HG03432 (cell line): Measurements from ENCODE around the gene CACUL1.
A peak's percentile ranks its signal among the peaks of the same experiment; 100 is the strongest.

Source experiments
- ATAC-seq: cut with Tn5 transposase; IDR thresholded peaks from one replicate; pipeline ENCODE4 v1.9.1; 2021; ENCODE audit warnings: mild to moderate bottlenecking, moderate library complexity; ENCODE audit not compliant: unreplicated experiment

The CACUL1 gene

DNA sequence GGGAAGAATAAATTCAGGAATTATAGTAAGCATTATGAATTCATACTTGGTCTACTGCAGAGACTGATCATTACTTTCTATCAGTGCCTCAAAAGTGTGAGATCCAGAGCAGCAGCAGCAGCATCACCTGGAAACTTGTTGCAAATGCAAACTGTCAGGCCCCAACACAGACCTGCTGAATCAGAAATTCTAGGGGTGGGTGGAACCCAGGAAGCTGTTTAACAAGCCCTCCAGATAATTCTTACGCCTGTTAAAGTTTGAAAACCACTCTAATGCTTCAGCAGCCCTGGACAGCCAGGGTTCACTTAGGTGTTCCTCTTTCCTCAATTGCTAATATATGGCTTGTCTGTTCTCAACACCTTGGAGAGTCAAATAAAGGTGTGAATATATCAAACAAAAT is 19.5 kb downstream of the CACUL1 start:
- no peak for ATAC-seq

DNA sequence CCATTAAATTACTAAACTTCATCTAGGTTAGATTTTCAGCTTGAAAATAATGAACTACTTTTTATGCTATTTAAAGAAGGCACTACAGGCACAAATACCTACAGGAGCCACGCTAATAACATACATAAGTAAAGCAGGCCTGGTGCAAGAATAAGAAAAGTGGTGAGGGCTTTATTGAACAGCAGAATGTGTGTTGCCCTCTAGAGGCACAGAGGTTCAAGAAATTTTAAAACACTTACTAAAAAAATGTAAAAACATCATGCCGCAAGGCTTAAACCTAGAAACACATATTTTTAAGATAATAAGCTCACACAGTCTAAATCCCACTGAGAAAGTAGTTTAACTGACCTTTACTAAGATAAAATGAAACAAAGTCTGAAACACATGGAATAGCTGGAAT is 20.3 kb downstream of the CACUL1 start:
- ATAC-seq, result no peak

DNA sequence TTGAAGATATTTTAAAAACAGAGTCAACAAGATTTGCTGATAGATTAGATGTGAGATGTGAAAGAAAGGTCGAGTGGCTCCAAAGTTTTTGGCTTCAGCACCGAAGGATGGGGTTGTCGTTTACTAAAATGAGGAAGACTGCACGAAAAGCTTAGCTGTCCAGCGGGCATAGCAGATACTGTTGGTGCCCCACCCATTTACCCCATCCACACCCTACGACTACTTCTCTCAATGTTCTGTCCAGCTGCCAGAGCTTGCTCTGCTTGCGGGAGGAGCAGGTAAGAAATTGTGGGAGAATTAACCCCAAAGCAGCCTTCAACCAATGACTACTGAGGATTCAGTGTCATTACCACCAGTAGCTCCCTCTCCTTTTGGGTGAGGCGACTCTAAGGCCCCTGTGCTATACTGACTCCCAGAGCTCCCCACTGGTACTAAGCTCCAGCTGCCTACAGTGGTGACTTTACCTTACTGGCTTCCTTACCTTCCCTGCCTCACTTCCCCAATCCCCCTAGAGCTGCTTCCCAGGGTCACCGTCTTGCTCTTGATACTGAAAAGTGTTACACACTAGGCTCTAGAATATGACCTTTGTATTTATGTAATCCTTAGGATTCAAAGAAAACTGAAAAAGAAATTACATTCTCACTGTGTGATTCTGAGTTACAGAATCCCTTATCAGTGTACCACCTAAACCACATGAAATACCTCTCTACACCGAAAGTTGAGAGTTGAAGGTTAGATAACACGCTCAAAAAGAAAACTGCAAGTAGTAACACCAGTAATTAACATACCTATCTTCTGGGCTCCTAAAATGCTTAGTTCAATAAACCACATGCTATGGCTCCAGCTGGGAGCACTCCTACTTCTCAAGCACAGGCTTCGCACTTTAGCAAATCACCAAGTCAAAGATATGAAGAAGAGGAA is 22.3 kb downstream of the CACUL1 start:
- ATAC-seq, result peak; percentile 70

DNA sequence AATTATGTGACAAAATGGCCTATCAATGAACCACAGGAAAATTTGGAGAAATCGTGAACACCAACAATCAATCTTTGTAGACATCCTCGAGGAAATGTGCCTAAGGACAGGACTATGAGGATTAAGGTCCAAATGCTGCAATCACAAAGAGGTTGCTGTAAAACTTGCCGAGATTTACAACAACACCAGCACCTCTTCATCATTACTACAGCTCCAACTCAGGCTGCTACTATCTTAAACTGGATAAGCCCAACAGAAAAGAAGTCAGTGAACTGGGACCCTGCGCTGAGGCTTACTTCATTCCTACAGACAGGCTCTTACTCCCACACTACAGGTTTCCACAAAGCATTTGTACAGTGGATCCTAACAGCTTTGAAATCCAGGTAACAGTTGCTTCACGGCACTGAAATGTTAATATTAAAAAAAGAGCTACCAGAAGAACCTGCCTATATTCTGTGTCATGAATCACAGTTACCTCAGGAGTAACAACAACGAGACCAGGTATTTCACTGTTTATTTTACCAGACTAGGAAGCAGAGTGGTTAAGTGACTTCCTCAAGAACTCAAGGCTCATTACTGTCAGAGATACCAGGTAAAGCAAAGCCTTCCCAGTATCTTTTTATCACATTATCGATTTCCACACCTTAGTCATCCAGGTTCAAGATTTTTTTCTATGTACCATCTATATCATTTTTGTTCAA is 23.9 kb downstream of the CACUL1 start:
- no peak for ATAC-seq

DNA sequence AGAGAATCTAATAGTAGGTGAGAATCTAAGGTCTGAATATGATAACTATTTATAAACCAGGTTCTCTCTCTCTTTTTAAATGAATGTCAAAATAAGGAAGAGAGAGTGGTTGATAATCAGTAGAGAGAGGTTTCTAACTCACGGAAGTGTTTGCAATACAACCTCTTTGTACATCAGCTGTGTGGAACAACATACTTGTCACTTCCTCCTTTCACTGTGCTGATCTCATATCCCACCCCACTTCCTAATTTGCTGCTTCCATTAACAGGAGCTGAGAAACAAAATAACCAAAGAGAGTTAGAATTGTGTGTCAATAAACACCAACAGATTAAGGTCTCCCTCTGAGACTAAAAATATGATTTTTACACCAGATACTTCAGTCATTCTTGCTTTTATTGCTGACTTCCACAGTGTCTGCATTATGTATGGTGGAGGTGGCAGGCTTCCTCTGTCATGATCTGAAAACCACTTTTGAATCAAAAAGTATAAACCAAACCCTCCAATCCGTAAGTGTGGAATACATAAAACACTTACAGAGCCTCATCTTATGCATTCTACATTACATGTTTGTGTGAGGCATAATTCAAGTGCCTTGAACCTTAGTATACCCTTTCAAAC is 25.0 kb downstream of the CACUL1 start:
- ATAC-seq, result peak; percentile 82

DNA sequence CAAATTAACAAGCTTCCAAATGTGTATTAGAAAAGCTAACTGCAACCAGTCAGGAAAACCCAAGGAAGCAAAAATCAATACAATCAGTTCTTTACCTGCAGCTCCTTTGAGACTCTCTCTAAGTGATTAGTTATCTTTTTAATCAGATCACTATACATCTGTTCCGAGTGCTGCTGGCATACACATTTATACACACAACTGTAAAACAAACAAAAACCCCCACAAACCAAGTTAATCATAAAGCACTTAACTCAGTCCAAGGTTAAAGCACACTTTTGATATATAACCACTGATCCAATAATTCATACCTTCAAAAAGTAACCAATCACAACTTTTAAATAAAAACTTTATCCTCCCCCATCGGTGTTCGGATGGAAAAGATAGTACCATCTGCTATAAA is 25.6 kb downstream of the CACUL1 start:
- ATAC-seq, result no peak

DNA sequence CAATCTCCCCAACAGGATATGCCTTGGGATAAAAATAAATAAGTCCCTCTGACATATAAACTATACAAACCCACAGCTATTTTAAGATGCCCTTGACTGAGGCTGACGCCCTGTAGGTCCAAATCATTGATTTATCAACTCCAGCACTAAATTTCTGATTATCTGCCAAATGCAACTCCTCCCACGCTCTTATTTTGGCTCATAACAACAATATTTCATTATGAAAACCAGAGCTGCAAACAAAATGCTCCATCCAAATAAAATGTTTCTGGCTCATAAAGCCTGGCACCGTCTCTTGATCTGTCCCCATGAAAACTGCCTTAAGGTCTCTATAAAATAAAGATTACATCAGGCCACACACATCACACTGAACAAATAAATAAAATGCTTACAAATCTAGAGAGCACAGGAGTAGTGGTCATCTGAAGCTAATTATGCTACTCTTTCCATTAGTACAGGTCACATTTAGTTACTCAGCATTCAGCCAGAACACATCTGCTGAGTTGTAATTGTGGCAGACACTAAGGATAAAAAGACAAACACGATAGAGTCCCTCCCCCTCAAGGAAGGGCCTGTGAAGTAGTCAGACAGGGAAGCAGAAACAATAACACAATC is 28.8 kb downstream of the CACUL1 start:
- no peak for ATAC-seq

DNA sequence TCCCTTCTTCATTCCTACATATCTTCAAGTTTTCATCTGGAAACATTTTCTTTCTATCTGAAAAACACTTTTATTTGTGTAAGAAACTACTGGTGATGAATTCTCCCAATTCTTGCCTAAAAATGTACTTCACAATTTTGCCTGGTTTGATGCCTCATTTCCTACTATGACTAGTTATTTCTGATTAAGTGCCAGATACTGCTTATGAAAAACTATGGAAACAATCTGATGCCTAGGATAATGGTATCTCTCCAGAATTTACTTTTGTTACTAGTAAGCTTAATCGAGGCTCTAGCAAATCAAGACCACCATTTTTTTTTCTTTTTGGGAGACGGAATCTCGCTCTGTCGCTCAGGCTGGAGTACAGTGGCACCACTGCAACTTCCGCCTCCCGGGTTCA is 31.3 kb downstream of the CACUL1 start:
- ATAC-seq, result no peak

DNA sequence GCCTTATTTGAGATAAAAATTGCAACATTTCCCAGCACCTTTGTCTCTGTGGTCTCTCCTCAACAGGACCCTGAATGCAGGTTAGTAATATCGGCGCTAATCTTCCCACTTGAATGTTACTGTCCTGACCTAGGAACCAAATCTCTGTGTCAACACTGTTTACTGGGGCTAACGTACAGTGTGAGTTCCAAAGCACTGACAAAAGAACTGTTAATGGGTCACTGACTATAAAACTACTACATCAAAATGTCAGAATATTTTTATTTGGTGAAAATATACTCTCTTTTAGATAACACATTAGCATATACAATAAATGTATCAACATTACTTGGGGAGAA is 33.3 kb downstream of the CACUL1 start:
- no peak for ATAC-seq

DNA sequence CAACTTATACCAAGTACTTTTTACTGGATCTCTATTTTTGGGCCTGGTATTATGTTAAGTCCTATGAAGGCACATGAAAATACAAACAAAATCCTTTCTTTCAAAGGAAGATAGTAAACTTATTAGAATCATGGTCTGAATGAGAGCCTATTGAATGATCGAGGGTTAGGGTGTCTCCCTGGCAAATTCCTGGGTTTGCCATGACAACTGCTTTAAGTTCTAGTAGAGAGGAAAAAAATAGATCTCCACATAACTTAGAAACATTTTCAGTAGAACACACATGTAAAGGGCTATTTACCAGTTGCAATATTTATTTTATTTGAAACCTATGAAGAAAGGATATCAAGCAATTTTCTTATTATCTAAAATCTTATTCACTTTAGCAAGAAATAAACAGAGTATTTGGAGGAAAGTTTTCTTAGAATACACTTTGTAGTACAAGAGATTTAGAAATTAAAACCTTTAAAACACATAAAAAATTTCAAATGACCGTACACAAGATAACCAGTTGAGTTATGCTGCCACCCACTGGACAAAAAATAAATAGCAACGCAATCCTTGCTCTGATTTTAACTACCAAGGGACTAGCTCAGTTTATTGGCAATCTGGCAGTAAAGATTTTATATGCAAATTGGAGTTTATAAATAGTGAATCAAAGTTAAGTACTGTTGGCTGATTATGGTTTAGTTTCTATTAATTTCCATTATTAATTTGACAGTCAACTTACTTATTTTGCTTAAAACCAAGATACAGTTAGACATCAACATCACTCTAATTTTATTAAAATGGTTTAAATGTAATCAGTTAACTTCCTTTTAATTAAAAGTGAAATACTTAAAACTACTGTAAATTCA is 33.9 kb downstream of the CACUL1 start:
- ATAC-seq, result peak; percentile 55

DNA sequence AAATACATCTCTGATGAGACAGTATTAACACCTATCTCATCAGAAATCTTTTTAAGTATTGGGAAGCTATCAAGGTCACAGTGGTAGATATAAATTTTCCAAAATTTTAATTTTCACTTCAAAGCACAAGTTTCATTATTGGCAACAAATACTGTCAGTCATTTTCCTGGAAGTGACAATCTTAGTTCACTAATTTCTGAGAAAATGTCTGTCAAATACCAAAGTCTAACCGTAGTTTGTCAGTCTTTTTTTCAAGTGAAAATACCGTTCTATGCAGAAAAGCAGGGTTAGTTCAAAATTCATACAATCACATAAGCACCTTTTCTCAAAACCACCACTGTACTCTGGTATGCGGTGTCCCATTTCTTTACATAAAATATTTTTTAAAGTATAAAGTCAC is 40.4 kb downstream of the CACUL1 start:
- no peak for ATAC-seq

DNA sequence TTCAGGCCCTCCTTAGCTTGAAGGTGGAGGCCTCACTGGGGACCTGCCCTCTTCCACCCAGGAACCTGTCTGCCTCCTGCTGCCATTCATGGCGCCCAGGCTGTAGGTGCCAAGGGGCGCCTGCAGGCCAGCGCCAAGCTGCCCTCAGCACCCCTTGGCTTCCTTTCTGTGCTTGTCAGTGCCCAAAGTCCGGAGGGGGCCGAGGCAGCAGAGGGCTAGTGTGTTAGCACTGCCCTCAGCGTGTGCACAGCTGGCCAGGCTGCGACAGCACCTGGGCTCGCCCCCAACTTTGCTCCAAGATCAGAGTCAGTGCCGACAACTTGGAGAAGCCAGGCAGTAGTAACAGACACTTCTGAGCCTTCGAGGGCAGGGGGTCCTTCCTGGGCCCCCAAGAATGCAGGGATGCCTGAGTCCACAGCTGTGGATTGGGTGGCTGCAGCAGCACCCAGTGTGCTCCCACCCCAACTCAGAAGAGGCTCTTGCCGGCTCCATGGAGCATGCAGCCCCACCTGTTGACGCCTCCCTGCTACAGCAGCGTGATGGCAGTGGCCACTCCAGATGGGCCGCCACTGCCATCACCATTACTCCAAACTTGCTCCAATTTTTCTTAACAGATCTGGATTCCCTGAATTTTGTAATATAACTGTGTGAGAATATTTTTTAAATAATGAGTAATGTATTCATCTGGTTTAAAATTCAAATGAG is 41.7 kb downstream of the CACUL1 start:
- ATAC-seq, result no peak

DNA sequence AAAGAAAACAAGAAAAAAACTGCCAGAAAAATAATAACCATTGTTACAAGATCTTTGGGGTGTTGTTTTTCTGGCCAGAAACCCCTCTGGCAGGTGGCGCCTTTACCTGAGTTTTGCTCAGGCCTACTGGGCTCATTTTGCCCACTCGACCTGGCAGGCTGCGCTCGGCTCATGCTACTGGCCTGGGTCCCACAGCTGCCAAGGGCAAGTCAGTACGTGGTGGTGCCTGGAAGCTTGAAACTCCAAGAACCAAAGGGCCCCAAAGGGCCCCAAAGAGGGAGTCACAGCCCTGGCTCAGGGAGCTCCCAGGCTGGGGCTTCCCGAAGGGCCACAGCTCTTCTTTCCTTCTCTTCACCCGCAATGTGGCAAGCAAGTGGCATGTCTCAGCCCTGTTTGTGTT is 42.7 kb downstream of the CACUL1 start:
- no peak for ATAC-seq

DNA sequence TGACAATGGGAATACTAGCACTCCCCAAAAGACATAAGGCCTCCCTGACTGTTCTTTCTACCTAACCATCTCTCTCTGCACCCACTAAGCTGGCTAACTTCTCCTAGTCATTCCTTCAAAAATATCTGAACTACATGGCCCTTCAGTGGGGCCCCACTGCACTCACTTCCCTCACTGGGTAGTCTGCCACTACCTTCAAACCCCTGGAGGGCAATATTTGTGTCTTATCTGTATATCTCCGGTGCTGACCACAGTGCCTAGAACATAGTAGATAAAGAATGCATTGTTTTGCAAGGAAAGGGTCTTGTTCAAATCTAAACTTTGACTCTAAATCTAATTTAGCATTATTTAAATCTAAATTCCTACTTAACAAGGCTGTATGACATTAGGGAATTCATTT is 44.3 kb downstream of the CACUL1 start:
- ATAC-seq, result no peak

DNA sequence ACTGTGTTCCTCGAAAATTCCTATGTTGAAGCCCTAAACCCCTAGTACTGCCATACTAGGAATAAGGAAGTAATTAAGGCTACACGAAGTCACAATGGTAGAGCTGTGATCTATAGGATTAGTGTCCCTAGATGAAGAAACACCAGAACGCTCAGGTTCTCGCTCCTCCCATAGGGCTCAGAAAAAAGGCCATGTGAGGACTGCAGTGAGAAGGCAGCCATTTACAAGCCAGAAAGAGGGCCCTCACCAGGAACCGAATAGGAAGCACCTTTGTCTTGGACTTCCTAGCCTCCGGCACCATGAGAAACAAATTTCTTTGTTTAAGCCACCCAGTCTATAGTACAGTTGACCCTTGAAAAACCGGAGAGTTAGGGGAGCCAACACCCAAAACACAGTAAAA is 46.2 kb downstream of the CACUL1 start:
- no peak for ATAC-seq

DNA sequence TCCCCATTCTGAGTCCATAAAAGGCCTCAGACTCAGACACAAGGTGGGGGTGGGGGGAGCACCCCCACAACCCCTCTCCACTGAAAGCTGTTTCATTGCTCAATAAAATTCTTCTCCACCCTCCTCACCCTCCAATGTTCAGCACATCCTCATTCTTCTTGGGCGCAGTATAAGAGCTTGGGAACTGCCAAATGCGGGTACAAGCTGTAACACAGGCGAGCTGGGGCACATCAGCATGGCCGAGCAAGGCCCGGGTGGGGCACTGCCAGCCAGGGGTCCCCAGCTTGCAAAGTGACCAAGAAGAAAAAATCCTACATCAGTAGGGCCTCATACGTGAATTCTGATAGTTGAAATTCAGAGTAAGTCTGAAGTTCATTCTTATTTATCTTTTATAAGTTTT is 50.1 kb downstream of the CACUL1 start:
- ATAC-seq, result no peak

DNA sequence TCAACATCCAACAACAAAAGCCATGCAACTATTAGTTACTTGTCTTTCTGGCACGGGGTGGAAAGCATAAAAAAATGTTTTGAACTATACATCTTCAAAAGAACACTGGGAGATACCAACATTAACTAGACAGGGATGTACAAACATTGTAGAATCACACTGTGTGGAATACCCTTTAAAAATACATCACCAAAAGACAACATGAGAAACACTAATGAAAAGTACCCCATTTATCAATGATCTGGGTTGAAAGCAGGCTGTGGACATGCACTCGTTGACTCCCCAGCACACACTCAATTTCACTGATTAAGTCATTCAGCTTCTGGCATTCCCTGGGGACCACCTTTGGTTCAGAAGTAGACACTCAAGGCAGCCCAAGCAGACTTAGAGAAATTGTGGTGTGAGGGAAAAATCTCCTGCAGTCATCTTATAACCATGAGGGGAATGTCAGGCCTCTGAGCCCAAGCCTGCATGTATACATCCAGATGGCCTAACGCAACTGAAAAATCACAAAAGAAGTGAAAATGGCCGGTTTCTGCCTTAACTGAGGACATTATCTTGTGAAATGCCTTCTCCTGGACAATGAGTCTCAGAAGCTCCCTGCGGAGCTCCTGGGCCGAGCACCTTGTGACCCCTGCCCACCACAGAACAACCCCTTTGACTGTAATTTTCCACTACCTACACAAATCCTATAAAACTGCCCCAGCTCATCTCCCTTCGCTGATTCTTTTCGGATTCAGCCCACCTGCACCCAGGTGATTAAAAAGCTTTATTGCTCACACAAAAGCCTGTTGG is 53.0 kb downstream of the CACUL1 start:
- peak; percentile 36 for ATAC-seq

DNA sequence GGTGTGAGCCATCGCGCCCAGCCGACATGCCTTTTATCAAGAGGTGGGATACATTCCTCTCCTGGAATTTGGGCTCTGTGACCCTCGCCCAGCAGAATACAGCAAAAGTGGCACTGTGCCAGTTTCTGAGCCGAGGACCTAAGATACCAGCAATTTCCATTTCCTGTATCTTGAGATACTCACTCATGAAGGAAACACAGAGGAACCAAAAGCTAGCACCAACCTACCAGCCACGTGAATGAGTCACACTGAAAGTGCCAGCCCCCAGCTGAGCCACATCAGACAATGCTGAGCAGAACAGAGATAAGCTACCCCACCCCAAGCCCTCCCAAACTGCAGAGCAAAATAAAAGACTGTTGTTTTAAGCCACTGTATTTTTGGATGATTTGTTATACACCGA is 56.3 kb downstream of the CACUL1 start:
- peak; percentile 100 for ATAC-seq

DNA sequence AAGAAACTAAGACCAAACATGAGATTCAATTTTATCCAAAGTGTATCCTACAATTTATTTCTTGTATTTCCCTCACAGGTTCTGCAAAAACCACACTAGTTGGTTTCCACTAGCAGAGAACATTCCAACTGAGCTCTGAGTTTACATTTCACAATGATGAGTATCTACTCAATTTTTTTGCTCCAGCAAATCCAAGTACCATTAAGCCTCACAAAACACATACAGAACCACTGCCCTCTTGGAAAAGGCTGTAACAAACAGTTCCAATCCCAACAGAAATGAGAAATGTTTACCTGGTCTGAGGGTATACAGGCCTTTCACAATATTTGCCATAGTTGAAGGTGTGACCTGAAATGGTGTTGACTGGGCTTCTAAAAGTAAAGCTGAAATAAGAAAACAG is 59.9 kb downstream of the CACUL1 start:
- ATAC-seq, result no peak
